Measurements from ENCODE around the gene CWH43. TPM values are rescaled to one million over a fixed set of nuclear protein-coding genes. Genes with fewer than 3 reads are reported as not detected.

Gene CWH43
- total and polyA plus RNA-seq, 2 of the 13 experiments (the other 11 are each of a cell fraction or from before 2014, with no cell fraction given): not detected

GRCh38 chr4:48985602-48985975 is 486 bp upstream of the CWH43 start (continued):
- TF ChIP-seq HNF1B (CRISPR knock-in tag; IDR thresholded peaks at IDR 0.05) (no peak), KMT2A (CRISPR knock-in tag; IDR thresholded peaks at IDR 0.05) (no peak), SP4 (CRISPR knock-in tag; IDR thresholded peaks at IDR 0.05) (no peak), ZNF577 (CRISPR knock-in tag; IDR thresholded peaks at IDR 0.05; ENCODE audit: borderline replicate concordance, low read depth) (no peak), NFAT5 (CRISPR knock-in tag; IDR thresholded peaks at IDR 0.05) (no peak), ZFP41 (CRISPR knock-in tag; IDR thresholded peaks at IDR 0.05; ENCODE audit: borderline replicate concordance) (no peak), MBD4 (IDR thresholded peaks at IDR 0.05; ENCODE audit: borderline replicate concordance, low read length) (no peak)

All from HepG2 (cell line).